Stimulated activated CD4-positive, alpha-beta T cell treated with anti-CD3 and anti-CD28 coated beads, Interleukin-12 subunit alpha, Interleukin-12 subunit beta, amount 100 ng/mL, for 48 hours (primary cell): Measurements from ENCODE around the gene PLXNA1.
A peak's percentile ranks its signal among the peaks of the same experiment; 100 is the strongest.

Experiments used
- DNase-seq, 3 donors: peaks; one replicate each; pipeline ENCODE4 v3.0.0-alpha.2; 2020; ENCODE audit warnings: low read depth in 2 of 3, low spot score in 1 of 3

Gene PLXNA1

DNA sequence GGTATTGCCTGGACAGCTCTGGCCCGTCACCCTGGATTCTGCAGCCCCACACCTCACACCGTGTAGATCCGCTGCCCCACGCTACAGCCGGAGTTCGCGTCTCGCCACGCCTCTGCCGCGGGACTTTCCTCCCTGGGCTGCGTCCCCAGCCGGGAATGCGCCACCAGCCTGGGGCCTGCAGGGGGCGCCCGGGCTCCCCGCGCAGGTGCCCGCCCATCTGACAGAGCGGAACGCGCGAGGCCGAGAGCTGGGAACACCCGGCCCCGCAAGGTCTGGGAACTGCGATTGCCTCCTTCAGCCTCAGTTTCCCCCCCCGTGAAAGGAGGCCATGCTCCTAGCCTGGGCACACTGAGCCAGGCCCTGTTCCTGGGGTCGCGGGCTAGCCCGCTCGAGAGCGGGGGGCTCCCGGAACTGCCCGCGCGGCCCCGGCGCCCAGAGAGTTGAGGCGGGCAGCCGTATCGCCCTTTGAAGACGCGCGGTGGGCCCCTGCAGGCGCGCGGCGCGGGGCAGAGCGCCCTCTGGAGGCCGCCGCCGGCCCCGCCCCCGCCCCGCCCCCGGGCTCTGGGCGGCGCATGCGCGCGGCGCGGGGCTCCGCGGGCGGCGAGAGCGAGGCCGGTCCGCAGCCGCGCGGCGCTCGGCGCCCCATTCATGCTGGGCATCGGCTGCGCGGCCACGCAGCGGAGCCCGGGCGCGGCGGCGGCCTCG, at the start of gene PLXNA1:
PLXNA1 (plus strand) TSS at position 645 of the 705 bp plus-strand sequence. CDS start 5,479 bp downstream, outside the sequence.
- DNase-seq, result peak; percentile 69 to 78 (median 70)

DNA sequence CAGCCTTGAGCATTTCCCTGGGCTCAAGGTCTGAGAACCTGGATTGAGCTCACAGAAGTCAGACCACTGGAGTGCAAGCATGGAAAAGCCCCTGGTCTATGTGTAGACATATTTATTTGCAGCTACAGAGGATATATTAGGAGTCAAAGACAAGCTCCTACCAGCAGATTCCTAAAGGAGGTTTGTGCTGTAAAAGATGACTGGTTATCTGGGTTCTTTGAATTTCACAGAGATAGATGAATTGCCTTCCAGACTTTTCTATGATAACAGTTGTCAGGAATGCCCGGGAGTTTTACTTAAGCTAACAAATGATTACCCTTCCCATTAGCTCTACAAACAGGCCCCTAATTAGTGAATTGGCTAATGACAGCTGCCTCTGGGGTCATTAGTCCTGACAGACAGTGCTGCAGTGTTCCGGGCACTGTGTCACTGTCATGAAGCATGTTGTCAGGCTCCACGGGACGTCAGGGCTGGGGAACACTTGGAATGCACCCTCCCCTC, 48.8 kb upstream of the PLXNA1 start:
- DNase-seq, result no peak

DNA sequence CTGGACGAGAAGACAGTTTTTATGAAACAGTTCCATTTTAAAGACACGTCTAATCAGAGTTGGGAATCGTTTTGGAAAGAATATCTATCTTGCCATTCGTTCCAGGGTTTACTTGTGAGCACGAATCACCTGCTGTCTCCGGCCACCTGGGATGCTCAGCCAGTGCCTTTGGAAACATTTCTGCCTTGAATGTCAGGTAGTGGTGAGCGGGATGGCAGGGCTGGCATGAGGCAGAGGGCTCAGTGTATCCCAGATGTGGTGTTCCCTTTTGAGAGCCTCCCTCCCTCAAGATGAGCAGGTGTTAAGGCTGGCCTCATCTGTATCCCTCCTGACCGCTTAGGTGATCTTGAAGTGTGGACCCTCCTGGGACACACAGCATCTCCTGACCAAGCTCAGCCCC, 47.9 kb upstream of the PLXNA1 start:
- DNase-seq, result no peak

DNA sequence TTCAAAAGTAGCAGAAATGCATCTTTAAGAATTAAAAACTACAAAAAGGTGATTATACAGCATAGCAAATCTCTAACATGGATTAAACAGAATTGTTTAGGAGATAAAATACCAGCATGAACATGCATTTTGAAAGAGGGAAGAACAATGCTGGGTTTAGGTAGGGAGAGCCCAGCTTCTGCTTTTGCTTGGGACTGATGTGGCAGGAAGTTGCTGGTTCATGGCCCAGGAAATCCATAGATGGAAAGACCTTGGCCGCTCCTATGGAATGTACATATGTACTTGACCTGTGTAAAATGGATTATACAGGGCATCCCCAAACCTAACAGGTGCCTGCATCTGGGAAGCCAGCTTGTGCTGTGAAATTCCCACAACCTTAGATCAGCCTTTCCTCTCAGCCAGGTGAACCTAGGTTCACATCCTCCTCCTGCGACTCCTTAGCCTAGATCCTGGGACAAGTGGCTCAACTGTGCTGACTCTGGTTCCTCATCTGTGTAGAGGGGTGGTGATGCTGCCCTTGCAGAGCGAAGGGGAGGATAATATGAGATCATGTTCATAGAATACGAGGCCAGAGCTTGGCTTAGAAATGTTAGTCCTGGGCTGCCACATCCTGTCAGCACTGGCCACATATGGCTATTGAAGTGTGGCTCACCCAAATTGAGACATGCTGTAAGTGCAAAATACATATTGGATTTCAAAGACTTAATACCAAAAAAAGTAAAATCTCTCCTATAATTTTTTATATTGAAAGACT, 47.0 kb upstream of the PLXNA1 start:
- DNase-seq, result no peak

DNA sequence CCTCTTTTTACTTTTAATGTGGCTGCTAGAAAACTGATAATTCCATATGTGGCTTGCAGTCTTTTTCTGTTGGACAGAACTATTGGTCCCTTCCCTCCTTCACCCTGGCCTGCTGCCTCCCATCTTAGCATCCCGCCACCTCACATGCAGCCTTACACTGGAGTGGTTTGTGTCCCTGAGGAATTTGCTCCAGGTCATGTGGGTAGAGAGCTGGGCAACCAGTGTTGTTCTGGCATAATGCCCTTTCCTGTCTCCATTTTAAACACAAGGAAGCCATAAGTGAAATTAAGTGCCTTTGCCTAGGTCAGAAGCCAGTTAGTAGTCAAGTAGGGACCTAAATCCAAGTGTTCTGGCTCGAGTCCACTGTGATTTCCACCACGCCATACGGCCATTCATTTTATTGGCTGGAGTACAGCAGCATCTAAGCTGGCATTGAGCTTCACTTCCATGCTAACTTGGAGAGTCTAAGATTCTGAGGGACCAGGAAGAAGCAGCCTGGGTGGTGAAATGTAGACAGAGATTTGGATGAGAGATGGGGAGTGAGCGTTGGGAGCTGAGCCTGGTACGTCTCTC, 46.0 kb upstream of the PLXNA1 start:
- no peak for DNase-seq

GRCh38 chr3:126937533-126937932, 45.4 kb upstream of the PLXNA1 start:
- no peak for DNase-seq

GRCh38 chr3:126937973-126938372, 44.9 kb upstream of the PLXNA1 start:
- DNase-seq, result no peak

DNA sequence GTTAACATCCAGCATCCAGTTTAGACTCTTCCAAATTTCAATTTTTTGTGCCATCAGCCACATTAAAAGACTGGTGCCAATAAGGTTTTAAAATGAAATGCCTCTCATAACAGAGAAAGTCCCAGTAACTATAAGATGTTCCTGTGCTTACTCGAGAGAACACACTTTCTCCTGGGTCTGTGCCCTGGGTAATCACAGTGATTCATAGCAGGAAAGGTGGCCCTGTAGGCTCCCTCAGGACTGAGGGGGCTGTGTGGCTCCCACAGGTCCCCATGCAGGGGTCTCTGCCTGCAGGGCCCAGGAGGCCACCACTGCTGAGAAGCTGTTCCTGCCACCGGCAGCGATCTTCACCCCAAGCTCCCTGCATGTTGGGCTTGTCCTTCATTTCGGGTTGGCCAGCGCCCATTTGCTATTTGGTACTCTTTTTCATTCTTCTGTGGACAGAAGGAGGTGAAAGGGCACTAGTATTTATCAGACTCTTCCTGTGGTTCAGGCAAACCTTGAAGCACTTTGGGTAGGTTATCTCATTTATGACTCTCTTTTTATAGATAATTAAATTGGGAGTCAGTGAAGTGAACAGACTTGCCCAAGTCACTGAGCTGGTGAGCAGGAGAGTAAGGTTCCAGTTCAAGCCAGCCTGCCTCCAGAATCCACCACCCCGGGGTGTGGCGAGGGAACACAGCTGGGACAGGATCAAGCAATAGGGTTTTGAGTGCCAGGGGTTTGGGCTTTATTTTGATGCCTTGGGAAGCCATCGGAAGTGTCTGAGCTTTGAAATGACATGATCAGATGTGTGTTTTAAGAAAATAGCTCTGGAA, 44.2 kb upstream of the PLXNA1 start:
- no peak for DNase-seq

DNA sequence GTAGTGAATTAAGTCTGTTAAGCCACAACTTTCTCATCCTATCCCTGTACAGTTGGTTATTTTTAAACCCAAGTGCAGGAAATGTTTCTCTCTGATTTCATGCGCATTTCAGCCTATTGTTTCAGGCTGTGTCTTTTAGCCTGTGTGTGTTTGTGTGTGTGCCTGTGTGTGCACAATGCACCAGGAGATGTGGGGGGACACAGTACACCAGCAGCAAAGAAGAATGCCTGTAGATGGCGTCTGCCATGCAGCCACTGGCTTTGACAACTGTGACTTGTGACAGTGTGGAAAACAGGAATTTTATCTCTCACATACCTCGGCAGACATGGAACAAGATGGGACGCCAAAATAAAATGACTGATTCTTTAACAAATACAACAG, 43.6 kb upstream of the PLXNA1 start:
- DNase-seq, result no peak

- no peak for DNase-seq
These were observed 43.2 kb upstream of the PLXNA1 start for GRCh38 chr3:126939733-126940132.

GRCh38 chr3:126941721-126942270, 41.1 kb upstream of the PLXNA1 start:
- DNase-seq, result no peak

DNA sequence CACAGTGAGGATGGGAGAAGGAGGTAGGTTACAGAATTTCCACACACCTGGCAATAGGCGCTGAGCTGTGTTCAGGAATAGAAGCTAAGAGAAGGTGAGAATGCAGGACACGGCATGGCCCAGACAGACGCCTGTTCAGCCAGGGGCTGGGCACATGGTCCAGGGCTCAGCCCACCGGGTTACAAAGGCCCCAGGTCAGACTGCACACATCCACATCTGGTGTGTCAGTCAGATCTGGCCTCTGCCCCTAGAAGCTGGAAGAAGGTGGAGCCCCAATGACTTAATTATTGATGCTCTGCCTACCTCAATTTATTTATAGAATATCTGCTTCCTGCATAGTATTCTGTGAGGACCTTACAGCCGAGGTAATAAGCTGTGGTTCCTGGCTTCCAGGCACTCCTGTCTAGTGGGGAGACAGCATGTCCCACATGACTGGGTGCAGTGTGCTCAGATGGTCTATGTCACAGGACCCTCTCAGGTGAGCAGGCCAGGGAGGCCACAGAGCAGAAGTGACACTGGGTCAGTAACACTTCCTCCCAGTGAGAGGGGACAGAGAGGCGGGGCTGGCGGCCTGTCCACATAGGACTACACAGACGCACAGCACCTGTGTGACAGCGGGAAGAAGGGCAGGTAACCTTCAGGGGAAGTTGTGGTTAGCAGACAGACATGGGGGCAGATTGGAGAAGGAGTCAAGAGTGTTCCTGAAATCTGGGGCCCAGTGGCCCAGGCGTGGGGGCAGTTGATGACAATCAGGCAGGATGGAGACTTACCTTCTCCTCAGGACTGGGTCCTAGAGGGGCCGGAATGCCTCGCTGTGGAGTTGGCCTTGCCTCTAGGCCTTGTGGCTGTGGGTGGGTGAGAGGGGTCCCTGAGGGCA, 38.6 kb upstream of the PLXNA1 start:
- no peak for DNase-seq

- DNase-seq, result no peak
These were observed 37.7 kb upstream of the PLXNA1 start for GRCh38 chr3:126945171-126945721.

- DNase-seq, result no peak
These were observed 37.0 kb upstream of the PLXNA1 start for GRCh38 chr3:126945891-126946290.

GRCh38 chr3:126946405-126946804, 36.5 kb upstream of the PLXNA1 start:
- DNase-seq, result no peak

DNA sequence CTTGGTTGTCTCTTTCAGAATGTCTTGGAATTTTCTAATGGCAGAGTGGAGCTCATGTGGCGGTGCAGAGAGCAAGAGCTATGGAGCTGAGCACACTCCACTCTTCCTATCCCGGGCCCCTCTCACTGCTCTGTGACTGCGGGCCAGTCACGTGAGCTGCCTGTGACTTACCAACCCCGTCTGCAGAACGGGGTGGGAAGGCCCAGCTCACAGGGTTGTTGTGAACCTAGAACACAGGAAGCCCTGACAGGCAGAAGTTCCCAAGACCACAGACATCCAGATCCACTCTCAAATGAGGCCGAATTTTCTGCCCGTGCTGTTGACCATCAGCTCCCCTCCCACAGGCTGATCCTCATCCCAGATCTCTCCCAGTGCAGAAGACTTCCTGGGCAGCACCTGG, 35.5 kb upstream of the PLXNA1 start:
- no peak for DNase-seq

DNA sequence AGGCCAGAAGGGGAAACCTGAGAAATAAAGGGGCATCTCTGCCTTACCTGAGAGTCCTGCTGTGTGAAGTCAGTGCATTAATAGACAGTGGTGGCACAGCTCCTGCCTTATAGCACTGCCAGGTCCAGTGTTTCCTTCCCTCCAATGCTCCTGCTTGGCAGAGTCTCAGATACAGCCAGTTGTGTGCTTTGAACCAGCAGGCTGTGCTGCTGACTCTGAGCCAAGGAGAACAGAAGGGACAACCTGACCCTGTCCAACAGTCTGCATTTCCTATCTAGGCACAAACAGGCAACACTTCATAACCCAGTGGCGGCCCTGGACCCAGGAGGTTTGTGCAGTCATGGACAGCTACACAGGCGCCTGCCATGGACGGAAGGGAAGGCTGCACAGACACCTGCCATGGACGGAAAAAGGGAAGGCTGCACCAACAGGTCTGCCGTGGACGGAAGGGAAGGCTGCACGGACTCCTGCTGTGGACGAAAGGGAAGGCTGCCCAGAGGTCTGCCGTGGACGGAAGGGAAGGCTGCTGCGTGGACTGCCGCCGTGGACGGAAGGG, 33.9 kb upstream of the PLXNA1 start:
- no peak for DNase-seq

GRCh38 chr3:126951561-126951960, 31.4 kb upstream of the PLXNA1 start:
- no peak for DNase-seq

GRCh38 chr3:126952261-126952982, 30.5 kb upstream of the PLXNA1 start:
- no peak for DNase-seq
